ENCODE measurements around the gene UPB1. TPM values are rescaled to one million over a fixed set of nuclear protein-coding genes. Genes with fewer than 3 reads are reported as not detected.

UPB1 gene
- total RNA-seq, 1 donor from 2014 or later, result 1.1 TPM

- Histone ChIP-seq H3K27ac (replicated peaks) (no peak overlapping the region), H3K4me1 (peaks cover 25% of the 10 kb centered on the region), H3K9me3 (replicated peaks) (no peaks in the 10 kb centered on the region), H3K36me3 (no peaks in the 10 kb centered on the region), H3K4me3 (no peak overlapping the region), H3K27me3 (ENCODE audit: low read depth) (peaks cover 4% of the 10 kb centered on the region)
- intact Hi-C loops (cut with micrococcal nuclease), result no loop called here
- no peak for DNase-seq
- TF ChIP-seq CTCF (IDR thresholded peaks at IDR 0.05; ENCODE audit: borderline replicate concordance), result no peak
Measured at GRCh38 chr22:24499706-24500276, 4.7 kb downstream of the UPB1 start.

GRCh38 chr22:24500277-24500820 is 5.2 kb downstream of the UPB1 start:
- Histone ChIP-seq H3K9me3 (replicated peaks) (no peaks in the 10 kb centered on the region), H3K4me3 (no peak overlapping the region), H3K27me3 (ENCODE audit: low read depth) (no peaks in the 10 kb centered on the region), H3K27ac (replicated peaks) (no peak overlapping the region), H3K4me1 (peaks cover 25% of the 10 kb centered on the region), H3K36me3 (no peaks in the 10 kb centered on the region)
- no peak for TF ChIP-seq CTCF (IDR thresholded peaks at IDR 0.05; ENCODE audit: borderline replicate concordance)
- DNase-seq, result no peak
- intact Hi-C loops (cut with micrococcal nuclease), result no loop called here

GRCh38 chr22:24501301-24502005 is 6.3 kb downstream of the UPB1 start:
- intact Hi-C loops (cut with micrococcal nuclease), result no loop called here
- H3K27ac ChIP-seq (replicated peaks), result no peak overlapping the region
- H3K9me3 ChIP-seq (replicated peaks), result no peaks in the 10 kb centered on the region
- TF ChIP-seq CTCF (IDR thresholded peaks at IDR 0.05; ENCODE audit: borderline replicate concordance), result no peak
- H3K4me3 ChIP-seq, result no peak overlapping the region
- H3K36me3 ChIP-seq, result no peaks in the 10 kb centered on the region
- H3K4me1 ChIP-seq, result peaks cover 25% of the 10 kb centered on the region
- no peak for DNase-seq
- H3K27me3 ChIP-seq (ENCODE audit: low read depth), result no peaks in the 10 kb centered on the region

GRCh38 chr22:24502034-24502433 is 6.9 kb downstream of the UPB1 start:
- intact Hi-C loops (cut with micrococcal nuclease), result no loop called here
- peaks cover 30% of the 10 kb centered on the region for H3K4me1 ChIP-seq
- H3K27me3 ChIP-seq (ENCODE audit: low read depth), result no peaks in the 10 kb centered on the region
- no peak for DNase-seq
- no peaks in the 10 kb centered on the region for H3K36me3 ChIP-seq
- H3K4me3 ChIP-seq, result no peak overlapping the region
- no peaks in the 10 kb centered on the region for H3K9me3 ChIP-seq (replicated peaks)
- TF ChIP-seq CTCF (IDR thresholded peaks at IDR 0.05; ENCODE audit: borderline replicate concordance), result no peak
- no peak overlapping the region for H3K27ac ChIP-seq (replicated peaks)

GRCh38 chr22:24502541-24502940 is 7.4 kb downstream of the UPB1 start:
- no peaks in the 10 kb centered on the region for H3K27me3 ChIP-seq (ENCODE audit: low read depth)
- peaks cover 33% of the 10 kb centered on the region for H3K4me1 ChIP-seq
- intact Hi-C loops (cut with micrococcal nuclease), result no loop called here
- TF ChIP-seq CTCF (IDR thresholded peaks at IDR 0.05; ENCODE audit: borderline replicate concordance), result no peak
- H3K9me3 ChIP-seq (replicated peaks), result no peaks in the 10 kb centered on the region
- no peaks in the 10 kb centered on the region for H3K36me3 ChIP-seq
- DNase-seq, result no peak
- no peak overlapping the region for H3K4me3 ChIP-seq
- H3K27ac ChIP-seq (replicated peaks), result no peak overlapping the region
